Activated CD4-positive, alpha-beta T cell treated with anti-CD3 and anti-CD28 coated beads, Interleukin-2, amount 50 U/mL, for 4 hours (primary cell): ENCODE results near the gene AP2A1.
A peak's percentile ranks its signal among the peaks of the same experiment; 100 is the strongest.
"Not testable (repeated sequence)": the region's sequence is repeated elsewhere in the genome, so short reads cannot be mapped to it uniquely, and the experiment has no call there.

Source experiments
- DNase-seq, 2 experiments: peaks; one replicate each; pipeline ENCODE4 v3.0.0-alpha.2; 2020

The AP2A1 gene

DNA sequence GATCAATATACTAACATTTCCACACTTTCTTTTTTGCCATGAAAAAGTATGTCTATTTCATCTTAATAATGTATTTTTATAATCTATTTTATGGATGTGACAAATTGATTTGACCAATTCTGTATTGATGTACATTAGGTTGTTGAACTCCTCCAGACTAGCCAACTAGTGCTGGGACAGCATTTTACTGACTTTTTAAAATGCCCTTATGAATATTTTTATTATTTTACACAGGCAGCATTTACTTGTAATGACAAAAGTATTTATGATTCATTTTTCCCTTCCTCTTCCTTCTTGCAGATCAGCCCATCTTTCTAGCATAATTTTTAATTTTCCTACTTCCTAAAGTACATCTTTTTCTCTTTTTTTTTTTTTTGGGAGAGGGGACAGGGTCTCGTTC, 47.2 kb downstream of the AP2A1 start:
- DNase-seq = no peak

DNA sequence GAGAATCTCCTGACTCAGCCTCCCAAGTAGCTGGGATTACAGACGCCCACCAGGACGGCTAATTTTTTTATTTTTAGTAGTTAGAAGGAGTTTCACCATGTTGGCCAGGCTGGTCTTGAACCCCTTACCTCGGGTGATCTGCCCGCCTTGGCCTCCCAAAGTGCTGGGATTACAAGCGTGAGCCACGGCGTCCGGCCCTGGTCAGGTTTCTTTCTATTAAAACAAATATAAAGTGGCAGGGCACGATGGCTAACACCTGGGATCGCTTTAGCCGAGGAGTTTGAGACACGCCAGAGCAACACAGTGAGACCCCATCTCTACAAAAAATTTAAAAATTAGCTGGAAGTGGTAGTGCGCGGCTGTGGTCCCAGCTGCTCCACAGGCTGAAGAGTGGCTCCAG, 49.8 kb downstream of the AP2A1 start:
- DNase-seq = no peak

DNA sequence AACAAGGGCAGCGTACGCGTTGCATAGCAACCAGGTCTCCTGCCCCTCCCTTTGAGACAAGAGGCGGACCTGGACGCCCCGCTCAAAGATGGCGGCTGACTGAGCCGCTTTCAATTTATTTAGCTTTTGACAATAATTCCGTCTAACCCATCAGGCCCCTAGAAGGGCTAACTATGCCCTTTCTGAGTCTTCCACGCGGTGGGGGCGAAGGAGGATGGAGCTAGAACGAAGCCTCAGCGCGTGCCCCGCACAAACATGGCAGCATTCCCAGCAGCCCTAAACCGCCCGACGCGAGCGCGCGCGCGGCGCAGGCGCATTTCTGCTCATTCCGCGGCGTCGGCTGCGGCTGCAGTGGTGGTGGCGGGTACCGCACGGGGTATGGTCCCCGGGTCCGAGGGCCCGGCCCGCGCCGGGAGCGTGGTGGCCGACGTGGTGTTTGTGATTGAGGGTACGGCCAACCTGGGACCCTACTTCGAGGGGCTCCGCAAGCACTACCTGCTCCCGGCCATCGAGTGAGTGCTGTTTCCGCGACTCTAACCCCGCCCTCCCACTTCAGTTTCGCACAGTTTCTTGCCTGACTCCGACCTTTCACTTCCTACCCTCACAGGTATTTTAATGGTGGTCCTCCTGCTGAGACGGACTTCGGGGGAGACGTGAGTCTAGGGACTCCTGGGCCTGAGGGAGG, 51.3 kb downstream of the AP2A1 start, which contains the start of gene MED25:
TSS of gene MED25 (plus strand) at position 326 of the 685 bp plus-strand sequence. CDS start at position 379, 53 bp downstream.
- DNase-seq = peak; percentile 82 to 84

DNA sequence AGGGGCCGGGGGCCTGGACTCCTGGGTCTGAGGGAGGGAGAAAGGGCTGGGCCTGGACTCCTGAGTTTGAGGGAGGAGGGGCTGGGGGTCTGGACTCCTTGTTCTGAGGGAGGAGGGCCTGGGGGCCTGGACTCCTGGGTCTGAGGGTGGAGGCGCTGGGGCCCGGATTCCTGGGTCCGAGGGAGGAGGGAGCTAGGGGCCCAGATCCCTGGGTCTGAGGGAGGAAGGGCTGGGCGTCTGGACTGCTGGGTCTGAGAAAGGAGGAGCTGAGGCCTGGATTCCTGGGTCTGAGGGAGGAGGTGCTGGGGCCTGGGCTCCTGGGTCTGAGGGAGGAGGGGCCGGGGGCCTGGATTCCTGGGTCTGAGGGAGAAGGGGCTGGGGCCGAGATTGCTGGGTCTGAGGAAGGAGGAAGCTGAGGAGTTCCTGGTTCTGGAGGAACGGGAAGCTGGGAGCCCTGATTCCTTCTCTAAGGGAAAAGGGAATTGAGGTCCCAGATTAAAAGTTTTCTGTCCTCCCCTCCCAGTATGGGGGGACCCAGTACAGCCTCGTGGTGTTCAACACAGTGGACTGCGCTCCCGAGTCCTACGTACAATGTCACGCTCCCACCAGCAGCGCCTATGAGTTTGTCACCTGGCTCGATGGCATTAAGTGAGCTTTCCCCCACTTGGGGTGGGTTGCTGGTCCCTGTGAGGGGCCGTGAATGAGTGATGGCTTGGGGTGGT, 52.0 kb downstream of the AP2A1 start:
- DNase-seq = no peak

DNA sequence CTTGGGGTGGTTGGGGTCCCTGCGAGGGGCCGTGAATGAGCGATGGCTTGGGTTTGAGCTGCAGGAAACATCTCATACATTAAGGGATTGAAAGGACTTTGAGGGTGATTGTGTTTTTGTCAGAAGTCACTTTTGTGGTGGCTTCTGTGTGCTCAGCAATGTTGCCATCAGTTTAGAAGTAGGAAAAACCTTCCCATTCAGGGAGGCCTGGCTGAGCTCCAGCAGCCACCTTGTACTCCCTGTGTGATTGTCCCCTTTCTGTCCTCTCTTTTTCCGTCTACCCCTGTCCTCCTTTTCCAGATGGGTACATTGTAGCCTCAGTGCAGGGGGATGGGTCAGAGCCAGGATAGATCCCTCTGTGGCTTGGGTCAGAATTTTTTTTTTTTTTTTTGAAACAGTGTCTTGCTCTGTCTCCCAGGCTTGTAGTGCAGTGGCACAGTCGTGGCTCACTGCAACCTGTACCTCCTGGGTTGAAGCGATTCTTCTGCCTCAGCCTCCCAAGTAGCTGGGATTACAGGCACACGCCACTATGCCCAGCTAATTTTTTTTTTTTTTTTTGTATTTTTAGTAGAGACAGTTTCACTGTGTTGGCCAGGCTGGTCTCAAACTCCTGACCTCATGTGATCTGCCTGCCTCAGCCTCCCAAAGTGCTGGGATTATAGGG, 52.8 kb downstream of the AP2A1 start:
- not testable (repeated sequence) for DNase-seq

DNA sequence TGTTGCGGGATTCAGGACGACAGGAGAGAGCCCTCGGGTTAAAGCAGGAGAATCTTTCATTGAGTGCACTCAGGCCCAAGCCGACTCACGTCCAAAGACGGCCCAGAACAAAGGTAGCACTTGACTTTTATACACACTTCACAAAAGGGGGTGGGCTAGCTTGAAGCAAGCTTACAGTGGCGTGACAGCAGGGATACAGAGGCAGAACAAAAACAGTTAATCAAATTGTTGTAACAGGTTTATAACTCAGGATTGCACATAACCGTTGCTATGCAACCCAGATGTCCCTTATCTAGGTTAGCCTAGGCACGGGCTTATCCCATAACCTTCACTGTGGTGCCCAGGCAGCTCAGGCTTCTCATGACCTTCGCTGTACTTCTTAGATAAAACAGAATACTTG, 53.3 kb downstream of the AP2A1 start:
- no peak for DNase-seq

DNA sequence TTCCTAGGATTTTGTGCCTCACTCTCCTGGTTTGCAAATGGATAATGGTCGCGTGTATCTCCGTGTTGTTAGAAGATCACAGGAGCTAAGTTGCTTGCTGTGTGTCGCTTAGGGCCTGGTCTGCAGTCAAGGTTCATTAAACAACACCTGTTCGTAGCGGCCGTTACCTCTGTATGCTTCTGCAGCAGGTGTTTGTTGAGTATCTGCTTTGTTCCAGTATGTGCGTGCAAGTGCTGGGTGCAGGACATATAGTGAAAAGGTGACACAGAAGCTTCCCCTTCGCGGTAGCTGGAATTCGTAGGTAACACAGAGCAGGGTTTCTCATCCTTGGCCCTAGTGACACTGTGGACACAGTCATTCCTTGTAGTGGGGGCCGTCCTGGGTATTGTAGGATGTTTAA, 56.7 kb downstream of the AP2A1 start:
- no peak for DNase-seq

DNA sequence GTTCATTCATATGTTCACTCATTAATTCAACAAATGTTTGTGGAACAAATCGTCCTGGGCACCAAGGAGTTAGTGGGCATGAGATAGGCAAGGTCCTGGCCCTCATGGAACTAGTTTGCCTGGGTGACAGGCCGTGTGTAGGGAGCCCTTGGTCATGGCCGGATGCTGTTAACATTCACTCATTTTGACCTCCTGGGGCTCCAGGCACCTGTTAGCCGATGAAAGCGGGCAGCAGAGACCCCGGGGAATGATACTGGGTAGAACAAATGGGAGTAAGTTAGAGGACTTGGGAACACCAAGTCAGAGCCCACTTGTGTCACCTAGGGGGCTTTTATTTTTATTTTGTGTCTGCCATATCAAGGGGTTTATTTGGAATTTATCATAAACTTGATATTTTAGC, 57.9 kb downstream of the AP2A1 start:
- no peak for DNase-seq

DNA sequence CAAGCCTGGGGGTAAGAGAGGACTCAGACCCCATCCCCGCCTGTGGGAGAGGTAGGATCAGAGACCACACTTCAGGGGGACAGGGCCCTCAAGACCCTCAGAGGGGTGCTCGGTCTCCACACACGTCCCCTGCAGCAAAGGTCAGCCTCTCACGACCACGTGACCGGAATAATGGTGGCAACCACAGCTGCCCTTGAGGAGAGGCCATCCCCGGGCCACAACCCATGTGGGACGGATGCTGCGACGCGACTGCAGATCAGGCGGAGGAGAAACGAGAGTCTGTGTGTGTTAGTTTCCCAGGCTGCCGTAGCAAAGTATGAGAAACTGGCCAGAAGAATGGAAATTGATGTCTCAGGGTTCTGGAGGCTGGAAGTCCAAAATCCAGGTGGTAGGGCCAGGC, 60.2 kb downstream of the AP2A1 start:
- DNase-seq = no peak

DNA sequence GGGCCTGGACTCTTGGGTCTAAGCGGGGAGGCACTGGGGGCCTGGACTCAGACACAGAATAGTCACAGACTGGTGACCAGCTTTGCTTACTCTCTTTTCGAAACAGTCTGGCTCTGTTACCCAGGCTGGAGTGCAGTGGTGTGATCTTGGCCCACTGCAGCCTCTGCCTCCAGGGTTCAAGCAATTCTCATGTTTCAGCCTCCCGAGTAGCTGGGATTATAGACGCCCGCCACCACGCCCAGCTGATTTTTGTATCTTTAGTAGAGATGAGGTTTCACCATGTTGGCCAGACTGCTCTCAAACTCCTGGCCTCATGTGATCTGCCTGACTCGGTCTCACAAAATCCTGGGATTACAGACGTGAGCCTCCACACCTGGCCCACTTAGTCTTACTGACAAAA, 62.4 kb downstream of the AP2A1 start:
- no peak for DNase-seq

DNA sequence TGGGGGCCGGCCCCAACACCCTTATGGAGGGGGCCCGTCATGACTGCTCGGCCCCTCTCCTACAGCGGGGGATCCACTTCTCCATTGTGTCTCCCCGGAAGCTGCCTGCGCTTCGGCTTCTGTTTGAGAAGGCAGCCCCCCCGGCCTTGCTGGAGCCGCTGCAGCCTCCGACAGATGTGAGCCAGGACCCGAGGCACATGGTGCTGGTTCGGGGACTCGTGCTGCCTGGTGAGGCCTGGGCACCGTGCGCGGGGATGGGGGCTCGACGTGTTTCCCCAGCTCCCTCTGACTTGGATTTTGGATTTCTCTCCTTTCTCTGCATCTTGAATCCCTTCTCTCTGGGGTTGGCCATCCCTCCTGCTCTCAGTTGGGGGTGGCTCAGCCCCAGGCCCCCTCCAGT, 62.9 kb downstream of the AP2A1 start:
- no peak for DNase-seq

DNA sequence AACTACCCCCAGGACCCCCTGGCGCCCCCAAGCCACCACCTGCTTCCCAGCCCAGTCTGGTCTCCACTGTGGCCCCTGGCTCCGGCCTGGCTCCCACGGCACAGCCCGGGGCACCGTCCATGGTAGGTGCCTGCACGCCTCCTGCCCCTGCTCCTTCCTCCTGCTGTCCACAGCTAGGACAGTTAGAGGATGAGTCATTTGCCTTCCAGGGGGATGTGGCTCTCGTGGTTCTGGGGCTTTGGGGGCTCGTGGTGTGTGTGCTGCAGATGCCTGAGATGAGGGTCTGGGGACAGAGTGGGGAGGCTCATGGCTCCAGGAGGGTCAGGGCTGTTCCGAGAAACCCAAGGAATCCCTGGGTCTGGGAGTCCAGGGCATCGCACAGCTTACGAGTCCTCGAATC, 64.0 kb downstream of the AP2A1 start:
- DNase-seq = no peak

DNA sequence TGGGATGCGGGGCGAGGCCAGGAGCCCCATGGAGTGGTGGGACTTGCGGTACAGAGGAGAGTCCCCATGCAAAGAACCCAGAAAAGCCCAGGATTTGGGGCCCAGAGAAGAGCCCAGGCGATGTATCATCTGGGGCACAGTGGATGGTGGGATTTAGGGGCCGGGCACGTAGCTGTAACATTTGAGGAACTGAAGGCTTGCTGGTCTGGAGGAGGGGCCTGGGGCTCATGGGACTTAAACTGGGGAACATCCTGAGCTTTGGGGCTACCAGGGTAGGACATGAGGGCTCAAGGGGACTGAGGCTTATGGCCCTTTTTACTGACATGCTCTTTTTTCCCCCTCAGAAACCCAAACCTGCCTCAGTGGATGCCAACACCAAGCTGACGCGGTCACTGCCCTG, 64.8 kb downstream of the AP2A1 start:
- no peak for DNase-seq

DNA sequence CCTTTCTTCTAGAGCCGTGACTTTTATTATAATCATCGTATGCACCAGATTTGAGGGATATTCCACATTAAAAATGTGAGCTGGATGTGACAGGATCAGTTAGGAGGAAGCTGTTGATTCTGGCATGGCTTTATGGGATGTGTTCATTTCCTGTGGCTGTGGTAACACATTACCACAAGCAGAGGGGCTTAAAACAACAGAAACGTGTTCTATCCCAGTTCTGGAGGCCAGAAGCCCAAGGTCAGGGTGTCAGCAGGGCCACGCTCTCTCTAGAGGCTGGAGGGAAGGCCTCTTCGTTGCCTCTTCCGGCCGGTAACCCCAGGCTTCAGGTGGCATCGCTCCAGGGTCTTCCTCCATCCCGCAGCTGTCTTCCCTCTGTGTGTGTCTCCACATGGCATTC, 65.8 kb downstream of the AP2A1 start:
- DNase-seq = no peak

DNA sequence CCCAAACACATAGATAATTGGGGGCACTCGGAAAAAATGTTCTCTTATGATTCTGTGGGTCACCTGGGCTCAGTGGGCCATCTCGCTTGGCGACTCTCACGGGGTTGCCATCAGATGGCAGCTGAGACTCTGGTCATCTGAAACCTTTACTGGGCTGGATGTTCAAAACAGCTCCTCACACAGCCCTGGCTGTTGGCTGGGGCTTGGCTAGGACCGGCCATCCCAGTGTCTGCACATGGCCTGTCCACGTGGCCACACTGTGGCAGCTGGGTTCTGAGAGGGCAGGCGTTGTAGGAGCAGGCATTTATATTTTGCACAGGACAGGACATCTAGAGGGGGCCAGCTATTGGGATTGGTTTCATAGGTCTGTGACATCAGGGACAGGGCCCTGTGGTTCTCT, 66.8 kb downstream of the AP2A1 start:
- no peak for DNase-seq

DNA sequence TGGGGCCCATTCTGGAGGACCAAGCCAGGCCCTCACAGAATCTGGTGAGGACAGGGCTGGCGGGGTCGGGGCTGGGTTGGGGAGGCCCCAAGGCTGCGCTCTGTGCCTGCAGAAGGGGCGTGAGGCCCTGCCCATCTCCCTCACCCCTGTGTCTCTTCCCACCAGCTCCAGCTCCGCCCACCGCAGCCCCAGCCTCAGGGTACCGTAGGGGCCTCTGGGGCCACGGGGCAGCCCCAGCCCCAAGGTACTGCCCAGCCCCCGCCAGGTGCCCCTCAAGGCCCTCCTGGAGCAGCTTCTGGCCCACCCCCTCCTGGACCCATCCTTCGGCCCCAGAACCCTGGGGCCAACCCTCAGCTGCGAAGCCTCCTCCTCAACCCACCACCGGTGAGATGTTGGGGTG, 68.8 kb downstream of the AP2A1 start:
- no peak for DNase-seq

DNA sequence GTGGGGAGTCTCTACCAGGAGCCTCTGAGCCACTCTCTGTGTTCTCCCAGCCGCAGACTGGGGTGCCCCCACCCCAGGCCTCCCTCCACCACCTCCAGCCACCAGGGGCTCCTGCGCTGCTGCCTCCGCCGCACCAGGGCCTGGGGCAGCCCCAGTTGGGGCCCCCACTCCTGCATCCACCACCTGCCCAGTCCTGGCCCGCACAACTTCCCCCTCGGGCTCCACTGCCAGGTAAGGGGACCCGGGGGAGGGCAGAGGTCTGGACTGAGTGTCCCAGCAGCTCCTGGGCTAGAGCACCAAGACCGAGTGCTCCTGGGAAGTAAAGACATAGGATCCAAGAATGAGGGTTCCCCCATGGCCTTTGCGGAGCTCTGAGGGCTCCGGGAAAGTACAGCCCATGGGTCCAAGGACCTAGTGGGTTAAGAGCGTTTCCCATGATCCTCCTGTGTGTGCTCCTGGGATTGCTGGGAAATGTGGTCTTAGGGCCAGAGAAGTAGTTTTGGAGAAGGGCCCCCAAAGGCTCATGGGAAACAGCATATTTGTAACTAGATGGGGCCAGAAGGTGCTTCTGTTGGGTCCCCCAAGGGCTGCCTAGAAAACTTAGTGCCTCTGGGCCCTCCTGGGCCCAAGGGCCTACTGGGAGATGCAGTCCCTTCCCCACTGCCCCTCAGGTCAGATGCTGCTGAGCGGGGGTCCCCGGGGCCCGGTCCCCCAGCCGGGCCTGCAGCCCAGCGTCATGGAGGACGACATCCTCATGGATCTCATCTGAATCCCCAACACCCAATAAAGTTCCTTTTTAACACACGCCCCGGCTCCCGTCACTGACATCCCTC, 69.6 kb downstream of the AP2A1 start:
- DNase-seq = no peak

DNA sequence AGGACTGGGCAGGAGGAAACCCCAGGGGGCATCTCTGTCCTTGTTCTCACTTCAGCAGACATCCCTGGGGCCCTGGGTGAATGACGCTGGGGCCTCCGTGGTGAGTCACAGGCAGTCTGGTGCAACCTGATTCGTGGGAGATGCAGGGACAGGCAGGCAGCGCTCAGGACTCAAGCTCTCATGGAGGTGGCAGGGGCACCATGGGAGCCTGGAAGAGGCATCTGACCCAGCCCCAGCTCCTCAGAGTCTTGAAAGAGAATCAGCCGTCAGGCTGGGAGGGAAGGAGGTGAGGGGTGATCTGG, 70.2 kb downstream of the AP2A1 start:
- DNase-seq = no peak

DNA sequence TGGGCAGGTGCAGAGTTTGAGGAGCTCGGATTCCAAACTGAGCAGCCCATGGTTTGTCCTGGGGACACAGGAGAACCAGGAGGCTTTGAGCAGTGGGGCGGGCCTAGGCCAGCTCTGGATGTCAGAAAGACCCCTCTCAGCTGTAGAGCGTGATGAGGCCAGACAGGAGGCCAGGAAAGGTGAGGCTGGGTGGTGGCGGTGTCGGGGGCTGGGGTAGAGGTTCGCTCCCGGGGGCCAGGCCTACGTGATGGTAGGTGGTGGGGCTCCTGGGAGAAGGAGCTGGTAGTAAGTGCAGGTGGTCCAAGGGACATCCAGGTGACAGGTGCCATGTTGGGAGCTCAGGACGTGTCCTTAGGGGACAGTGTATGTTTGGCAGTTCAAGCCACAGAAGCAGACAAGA, 70.6 kb downstream of the AP2A1 start:
- DNase-seq = no peak

DNA sequence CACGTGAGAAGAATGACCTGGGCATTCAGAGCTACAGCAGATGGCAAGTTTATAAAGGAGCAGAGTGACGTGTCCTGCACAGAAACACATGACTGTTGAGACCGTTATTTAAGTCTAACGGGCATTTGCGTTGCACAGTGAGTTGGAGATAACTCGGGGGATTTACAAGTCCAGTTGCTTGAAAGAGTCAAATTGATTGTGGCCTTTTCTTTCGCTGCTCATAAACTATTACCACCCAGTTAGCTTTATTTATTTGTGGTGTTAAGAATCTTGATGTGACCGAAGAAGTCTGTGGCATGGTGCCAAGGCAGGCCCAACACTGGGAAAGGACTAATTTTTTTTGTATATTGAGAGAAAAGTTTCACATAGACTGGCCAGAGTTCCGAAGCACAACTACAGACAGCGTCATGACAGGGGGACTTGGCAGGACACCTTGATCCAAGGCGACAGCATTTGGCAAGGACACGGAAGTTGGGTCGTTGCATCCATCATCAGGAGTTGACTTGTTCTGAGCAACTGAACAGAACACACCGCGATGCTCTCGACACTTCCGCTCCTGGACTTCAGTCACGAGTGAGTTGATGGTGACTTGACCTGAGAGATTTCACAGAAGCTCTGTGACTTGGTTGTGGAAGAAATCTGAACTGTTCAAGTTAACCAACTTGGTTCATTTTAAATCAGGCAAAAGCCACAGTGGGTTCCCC, 72.2 kb downstream of the AP2A1 start:
- no peak for DNase-seq

DNA sequence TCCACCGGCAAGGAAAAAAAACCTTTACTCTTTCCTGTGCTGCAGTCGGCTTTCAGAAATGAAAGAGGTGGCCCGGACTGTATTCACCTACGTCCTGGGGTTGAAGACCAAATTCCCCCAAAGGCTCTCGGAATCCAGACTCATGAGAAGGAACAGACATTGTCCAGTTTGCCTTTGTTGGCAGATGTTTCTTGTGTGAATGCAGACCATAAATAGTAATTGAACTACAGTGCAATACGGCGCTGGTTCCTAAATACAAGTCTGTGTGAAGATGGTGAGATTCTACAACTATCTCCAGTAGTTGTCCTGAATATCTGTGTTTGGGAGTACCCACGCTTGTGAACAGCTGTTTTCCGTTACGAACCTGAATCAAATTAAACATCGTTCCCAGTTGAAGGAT, 72.9 kb downstream of the AP2A1 start:
- DNase-seq = no peak

DNA sequence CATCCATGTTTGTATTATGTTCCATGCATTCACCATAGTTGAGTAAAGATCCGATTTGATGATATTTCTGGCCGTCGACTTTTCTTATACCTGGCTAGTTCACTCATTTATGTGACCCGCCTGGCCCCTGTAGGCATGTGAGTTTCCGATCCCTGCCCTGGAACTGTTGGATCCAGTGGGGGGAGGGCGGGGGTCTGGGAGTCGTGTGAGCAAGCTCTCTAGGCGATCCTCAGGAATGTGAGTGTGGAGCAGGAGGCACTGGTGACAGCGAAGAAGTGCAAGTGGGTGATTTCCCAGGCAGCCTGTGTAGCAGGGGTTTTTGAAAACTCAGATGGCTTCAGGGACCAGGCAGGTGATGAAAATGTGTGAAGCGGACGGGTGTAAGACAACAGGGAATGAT, 73.5 kb downstream of the AP2A1 start:
- DNase-seq = no peak

DNA sequence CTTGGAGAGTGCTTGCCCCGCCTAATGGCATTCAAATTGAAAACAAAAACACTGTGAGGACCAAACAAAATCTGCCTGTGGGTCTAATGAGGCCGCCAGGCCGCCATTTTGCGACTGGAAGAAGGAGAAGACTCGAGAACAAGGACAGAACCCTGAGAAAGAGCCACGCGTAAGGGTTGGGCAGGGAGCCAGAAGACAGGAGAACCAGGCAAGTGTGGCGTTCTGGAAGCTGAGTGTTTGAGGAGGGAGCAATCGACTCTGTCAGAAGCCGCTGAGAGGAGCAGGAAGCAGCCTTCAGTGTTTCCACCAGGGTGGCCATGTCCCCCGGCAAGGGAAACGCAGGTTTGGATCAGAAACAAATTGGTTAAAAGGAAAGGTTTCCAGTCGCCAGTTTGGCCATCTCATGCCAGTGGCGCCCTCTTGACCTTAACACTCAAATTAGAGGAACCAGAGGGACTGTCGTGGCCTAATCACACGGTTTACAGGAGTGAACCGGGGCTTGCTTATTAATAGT, 74.0 kb downstream of the AP2A1 start:
- no peak for DNase-seq
